Germinal center (tissue), 1 donor: ENCODE results near the gene SCN2A.
A peak's percentile ranks its signal among the peaks of the same experiment; 100 is the strongest.
"Not testable (repeated sequence)": the region's sequence is repeated elsewhere in the genome, so short reads cannot be mapped to it uniquely, and the experiment has no call there.

Experiments used
- DNase-seq: peaks from one replicate; pipeline ENCODE4 v3.0.0; 2012; ENCODE audit warnings: mixed read lengths, low spot score

Gene SCN2A

DNA sequence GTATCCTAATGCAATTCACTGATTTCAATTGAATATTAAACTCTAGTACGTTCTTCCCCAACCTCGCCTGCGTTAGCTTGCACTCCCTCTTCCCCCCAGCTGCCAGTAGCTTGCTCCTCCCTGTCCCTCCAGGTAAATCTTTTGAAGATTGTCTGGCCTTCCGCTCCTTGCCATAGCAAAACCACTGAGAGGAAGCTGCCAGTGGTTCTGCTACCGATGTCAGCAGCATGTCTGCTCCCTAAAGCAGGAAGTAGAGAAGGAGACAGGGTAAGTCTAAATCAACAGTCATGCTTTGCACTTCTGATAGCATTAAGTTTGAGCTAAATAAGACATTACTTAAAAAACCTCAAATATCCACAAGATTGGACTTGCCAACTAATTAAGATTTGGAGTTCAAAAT lies 89.1 kb downstream of the SCN2A start:
- DNase-seq = no peak

DNA sequence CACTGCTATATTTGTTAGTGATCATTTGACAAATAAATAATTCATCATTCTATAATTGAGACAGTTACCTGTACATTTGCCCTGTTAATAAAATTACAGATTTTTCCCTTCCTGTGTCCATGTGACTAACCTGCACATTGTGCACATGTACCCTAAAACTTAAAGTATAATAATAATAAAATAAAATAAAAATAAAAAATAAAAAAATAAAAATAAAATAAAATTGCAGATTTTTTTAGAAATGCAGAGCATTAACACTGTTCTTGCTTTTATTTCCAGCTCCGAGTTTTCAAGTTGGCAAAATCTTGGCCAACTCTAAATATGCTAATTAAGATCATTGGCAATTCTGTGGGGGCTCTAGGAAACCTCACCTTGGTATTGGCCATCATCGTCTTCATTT lies 105.1 kb downstream of the SCN2A start:
- not testable (repeated sequence) for DNase-seq

DNA sequence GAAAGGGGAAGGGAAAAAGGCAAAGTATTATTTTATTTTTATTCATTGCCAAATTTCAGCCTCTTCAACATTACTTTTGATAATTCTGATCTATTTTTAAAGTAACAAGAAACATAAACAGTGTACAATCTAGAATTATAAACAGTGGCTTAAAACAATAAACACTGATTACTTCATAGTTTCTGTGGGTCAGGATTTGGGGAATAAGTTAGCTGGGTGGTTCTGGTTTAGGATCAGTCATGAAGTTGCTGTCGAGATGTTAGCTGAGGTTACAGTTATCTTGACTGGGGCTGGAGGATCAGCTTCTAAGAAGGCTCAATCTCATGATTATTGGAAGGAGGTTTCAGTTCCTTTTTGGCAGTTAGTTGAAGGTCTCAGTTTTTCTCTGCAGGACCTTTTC lies 109.2 kb downstream of the SCN2A start:
- DNase-seq = no peak

- DNase-seq = no peak
Measured at GRCh38 chr2:165349181-165349580, 110.0 kb downstream of the SCN2A start.

DNA sequence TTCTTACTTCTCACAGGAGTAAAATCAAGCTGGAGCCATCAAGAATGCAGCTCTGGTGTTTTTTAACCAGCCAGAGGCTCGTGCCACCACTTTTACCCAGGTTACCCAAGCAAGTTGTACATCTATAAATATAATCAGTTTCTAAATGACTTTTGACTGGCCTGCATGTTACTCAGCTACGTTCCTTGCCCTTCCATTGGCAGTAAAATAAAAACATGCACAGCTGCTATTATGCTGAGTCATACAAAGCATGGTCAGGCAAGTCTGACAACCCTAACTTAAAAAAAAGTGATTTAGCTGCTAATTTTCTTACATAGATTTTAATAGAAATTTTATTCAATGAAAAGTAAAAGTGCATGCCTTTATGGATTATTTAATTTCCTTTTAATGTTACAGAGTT lies 118.5 kb downstream of the SCN2A start:
- DNase-seq = no peak

- no peak for DNase-seq
Measured at GRCh38 chr2:165361514-165361913, 122.3 kb downstream of the SCN2A start.

GRCh38 chr2:165369131-165369897 lies 130.1 kb downstream of the SCN2A start:
- DNase-seq = no peak

GRCh38 chr2:165369898-165370296 lies 130.7 kb downstream of the SCN2A start:
- no peak for DNase-seq

- no peak for DNase-seq
Measured at GRCh38 chr2:165371356-165371755, 132.1 kb downstream of the SCN2A start.

- DNase-seq = no peak
Measured at GRCh38 chr2:165373278-165374010, 134.2 kb downstream of the SCN2A start.

GRCh38 chr2:165376571-165376975 lies 137.4 kb downstream of the SCN2A start:
- no peak for DNase-seq

- DNase-seq = no peak
Measured at GRCh38 chr2:165382362-165382761, 143.1 kb downstream of the SCN2A start.

- DNase-seq = no peak
Measured at GRCh38 chr2:165390875-165391274, 151.7 kb downstream of the SCN2A start.

- no peak for DNase-seq
Measured at GRCh38 chr2:165391791-165392190, 152.6 kb downstream of the SCN2A start.

GRCh38 chr2:165398603-165399002 lies 159.4 kb downstream of the SCN2A start:
- DNase-seq = not testable (repeated sequence)

- DNase-seq = peak; percentile 7
Measured at GRCh38 chr2:165401285-165401852, 162.2 kb downstream of the SCN2A start.

- DNase-seq = no peak
Measured at GRCh38 chr2:165402162-165402561, 162.9 kb downstream of the SCN2A start.

DNA sequence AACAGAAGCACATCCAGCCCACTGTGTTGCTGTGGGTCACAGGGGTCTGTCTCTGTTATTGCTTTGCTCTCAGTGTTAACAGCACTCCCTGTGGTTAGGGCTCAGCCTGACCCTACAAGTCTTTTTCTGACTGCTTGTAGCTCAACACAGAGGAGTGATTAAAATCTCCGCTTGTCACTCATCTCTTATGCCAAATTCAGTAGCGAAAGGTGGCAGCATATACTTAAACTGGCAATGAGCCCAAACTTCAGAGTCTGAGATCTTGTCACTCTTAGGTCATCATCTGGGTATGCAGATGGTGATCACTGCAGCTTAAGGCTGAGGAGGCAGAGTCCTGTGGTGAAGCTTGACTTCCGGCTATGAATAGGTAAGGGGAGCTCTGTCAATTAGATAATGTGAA lies 167.0 kb downstream of the SCN2A start:
- DNase-seq = no peak

GRCh38 chr2:165407466-165407865 lies 168.3 kb downstream of the SCN2A start:
- DNase-seq = no peak

DNA sequence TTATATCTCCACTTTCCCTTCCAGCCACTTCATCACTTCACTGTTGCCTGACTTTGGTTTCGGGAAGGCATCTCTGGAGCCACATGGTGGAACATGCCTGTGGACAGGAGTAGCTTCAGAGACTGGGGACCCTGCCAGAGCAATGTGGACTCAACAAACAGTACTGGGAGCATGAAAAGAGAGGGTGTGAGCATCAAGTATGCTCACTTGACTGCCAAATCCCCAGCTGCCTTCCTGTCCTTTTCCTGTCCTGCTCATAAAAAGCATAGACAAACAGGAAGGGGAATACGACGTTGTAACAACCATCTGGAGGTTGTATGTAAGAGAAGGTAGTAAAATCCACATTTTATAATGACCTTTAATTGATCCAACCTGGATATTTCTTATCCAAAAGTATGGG lies 169.0 kb downstream of the SCN2A start:
- no peak for DNase-seq

- no peak for DNase-seq
Measured at GRCh38 chr2:165410276-165410675, 171.1 kb downstream of the SCN2A start.

GRCh38 chr2:165414187-165414586 lies 175.0 kb downstream of the SCN2A start:
- no peak for DNase-seq

GRCh38 chr2:165417009-165417408 lies 177.8 kb downstream of the SCN2A start:
- DNase-seq = no peak
